Esophagus muscularis mucosa (tissue), 4 donors: ENCODE measurements around the gene CRABP2. TPM values are rescaled to one million over a fixed set of nuclear protein-coding genes. Genes with fewer than 3 reads are reported as not detected.

Experiments used
- DNase-seq: peaks from one replicate; pipeline ENCODE4 v3.0.0-alpha.2; 2017; ENCODE audit errors: extremely low spot score
- H3K27ac ChIP-seq, 4 donors: fragments of 200-600 bp; sonication (generic); replicated peaks in 1 of 4; 1 replicate in 3 of 4; 2 replicates in 1 of 4; pipeline ENCODE4 v1.5.1; 2016 to 2019; ENCODE audit warnings: mild to moderate bottlenecking in 1 of 4
- H3K27me3 ChIP-seq, 4 donors: fragments of 200-600 bp; sonication (generic); one replicate each; pipeline versions ENCODE4 v1.5.1 to v1.6.0; 2016 to 2019
- H3K36me3 ChIP-seq, 4 donors: fragments of 200-600 bp; sonication (generic); one replicate each; pipeline ENCODE4 v1.5.1; 2016 to 2019
- H3K4me1 ChIP-seq, 4 donors: fragments of 200-600 bp; sonication (generic); one replicate each; pipeline ENCODE4 v1.5.1; 2016 to 2019
- H3K4me3 ChIP-seq, 4 donors: fragments of 200-600 bp; sonication (generic); 1 replicate in 2 of 4; 2 replicates in 2 of 4; pipeline ENCODE4 v1.5.1; 2016 to 2019; ENCODE audit warnings: mild to moderate bottlenecking in 4 of 4, moderate library complexity in 1 of 4
- H3K9me3 ChIP-seq, 4 donors: fragments of 200-600 bp; sonication (generic); 1 replicate in 3 of 4; 2 replicates in 1 of 4; pipeline ENCODE4 v1.5.1; 2016 to 2019
- CTCF ChIP-seq, 3 experiments: fragments of 200-600 bp in 2 of 3; fragments of 450-650 bp in 1 of 3; sonication (generic) in 2 of 3; IDR thresholded peaks; one replicate each; pipeline ENCODE4 v1.5.1; 2017 to 2019; ENCODE audit warnings: antibody characterized with exemption in 3 of 3, mild to moderate bottlenecking in 2 of 3, moderate library complexity in 1 of 3
- EP300 ChIP-seq: sonication (generic); formaldehyde crosslinking; IDR thresholded peaks from one replicate; pipeline ENCODE4 v1.6.1; 2017; ENCODE audit warnings: antibody characterized with exemption
- POLR2A ChIP-seq: fragments of 450-650 bp; IDR thresholded peaks from one replicate; pipeline ENCODE4 v1.6.1; 2017; ENCODE audit warnings: antibody characterized with exemption, moderate library complexity, mild to moderate bottlenecking, low read depth
- POLR2AphosphoS5 ChIP-seq, 2 donors: sonication (generic); formaldehyde crosslinking; IDR thresholded peaks; one replicate each; pipeline ENCODE4 v1.6.1; 2017; ENCODE audit warnings: antibody characterized with exemption in 2 of 2
- WGBS: methylation state at CpG from one replicate; pipeline ENCODE4 v1.1.5; 2018; 5-methylcytosine and 5-hydroxymethylcytosine counted together
- intact Hi-C: fragments of 100-400 bp; cut with DNase I; formaldehyde crosslinking; loops from one replicate; pipeline ENCODE4 v1.15.1; 2023
- total RNA-seq, 4 donors: library from RNA; depleted of rRNA; stranded (reverse); fragments of >200 nt; gene quantifications; one replicate each; pipeline versions ENCODE4 v1.1.0 to v1.2.1, GENCODE V29; 2016

Gene CRABP2
- total RNA-seq, 4 donors from 2014 or later, result 1.2 to 6.4 (median 2.7) TPM

GRCh38 chr1:156748670-156749418 lies 43.5 kb upstream of the CRABP2 start:
- Histone ChIP-seq H3K27ac (peak overlapping the region; percentile 93 to 99 (median 98)), H3K9me3 (no peaks in the 10 kb centered on the region), H3K27me3 (no peaks in the 10 kb centered on the region), H3K4me3 (peak overlapping the region; percentile 87 to 100 (median 93)), H3K36me3 (peaks cover 3 to 14% (median 13%) of the 10 kb centered on the region in 4 donors), H3K4me1 (peaks cover 56 to 76% (median 74%) of the 10 kb centered on the region in 4 donors)
- intact Hi-C loops, result no loop called here
- TF ChIP-seq POLR2A (no peak), POLR2AphosphoS5 (IDR thresholded peaks at IDR 0.05) (peak; percentile 42 to 67)
- DNase-seq, result no peak
- 6% methylated on average over 9 of the region's 9 CpGs for WGBS

DNA sequence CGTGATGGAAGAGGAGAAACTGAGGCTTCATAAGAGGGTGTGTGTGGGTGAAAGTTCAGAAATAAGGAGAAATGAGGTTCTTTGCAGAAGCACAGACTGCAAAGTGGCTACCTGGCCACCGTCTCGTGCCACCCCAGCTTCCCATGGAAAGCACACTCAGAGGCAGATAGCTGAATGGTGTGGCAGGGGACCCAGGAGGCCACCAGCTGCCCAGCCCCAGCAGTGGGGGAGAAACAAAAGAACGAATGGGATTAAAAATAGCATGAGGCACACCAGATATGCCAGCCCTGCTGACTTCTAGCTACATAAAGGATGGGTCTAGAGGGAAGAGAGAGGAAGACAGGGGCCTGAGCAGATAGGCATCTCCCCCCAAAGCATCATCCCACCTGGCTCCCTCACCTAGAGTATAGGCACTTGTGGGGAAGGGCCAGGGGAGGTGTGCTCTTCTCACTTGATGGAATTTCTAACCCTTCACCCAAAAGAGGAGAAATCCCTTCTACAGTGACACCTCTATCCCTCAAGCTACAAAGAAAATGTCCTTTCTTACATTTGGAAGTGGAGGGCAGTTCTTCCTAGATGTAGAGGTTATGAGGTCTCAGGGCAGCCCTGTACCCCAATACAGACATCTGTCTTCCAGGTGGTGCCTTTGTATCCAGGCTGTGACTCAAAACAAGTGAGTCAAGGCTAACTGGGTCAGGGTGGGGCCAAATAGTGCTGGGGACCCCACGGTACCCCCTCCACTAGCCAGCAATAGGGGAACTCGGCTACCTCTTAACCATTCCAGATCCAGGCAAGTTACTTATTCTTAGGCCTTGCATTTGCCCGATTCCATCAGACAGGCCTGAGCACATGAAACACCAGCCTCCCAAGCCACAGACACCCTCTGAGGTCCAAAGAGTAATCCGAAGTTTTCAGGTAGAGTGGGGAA lies 42.6 kb upstream of the CRABP2 start:
- peak overlapping the region; percentile 87 to 100 (median 93) for H3K4me3 ChIP-seq
- H3K4me1 ChIP-seq, result peaks cover 54 to 72% (median 67%) of the 10 kb centered on the region in 4 donors

DNA sequence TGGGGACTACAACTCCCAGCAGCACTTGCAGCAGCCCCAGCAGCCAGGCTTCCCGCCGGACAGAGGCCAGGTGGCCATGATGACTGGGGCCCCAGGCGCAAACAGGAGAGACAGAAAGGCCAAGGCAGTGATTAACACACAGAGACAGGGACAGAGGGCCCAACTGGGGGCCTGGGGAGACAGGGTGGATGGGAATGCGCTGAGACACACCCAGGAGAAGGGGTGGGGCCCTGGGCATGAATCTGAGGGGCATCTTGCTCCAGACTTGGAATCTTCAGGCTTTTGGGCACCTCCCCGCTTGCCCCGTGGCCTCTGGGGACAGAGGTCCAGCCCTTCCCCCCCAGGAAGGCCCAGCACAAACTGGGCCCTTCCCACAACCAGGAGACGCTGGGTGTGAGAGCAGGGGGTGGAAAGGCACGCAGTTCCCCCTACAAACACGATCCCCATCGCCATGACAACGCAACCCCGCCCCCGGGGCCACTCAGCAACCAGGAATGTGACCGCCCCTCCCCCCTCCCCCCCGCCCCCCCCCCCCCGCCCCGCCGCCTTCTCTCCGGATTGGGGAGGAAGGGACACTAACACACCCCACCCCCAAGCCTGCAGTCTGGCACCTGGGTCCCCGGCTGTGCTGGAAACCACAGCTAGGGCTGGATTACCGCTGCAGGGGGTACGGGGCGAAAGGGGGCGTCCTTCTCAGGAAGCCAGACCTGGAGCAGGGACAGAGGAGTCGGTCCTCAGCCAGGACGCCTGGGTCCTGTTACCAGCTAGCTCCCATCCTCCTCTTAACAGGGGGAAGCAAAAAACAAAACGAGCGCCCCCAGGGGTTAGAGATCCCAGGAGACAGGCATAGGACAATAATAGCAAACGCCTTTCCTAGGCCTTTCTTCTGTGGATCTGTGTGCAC lies 41.6 kb upstream of the CRABP2 start:
- WGBS, result 2% methylated on average over 19 of the region's 29 CpGs
- Histone ChIP-seq H3K9me3 (no peaks in the 10 kb centered on the region), H3K27ac (peak overlapping the region; percentile 93 to 99 (median 98)), H3K27me3 (no peaks in the 10 kb centered on the region), H3K4me1 (peaks cover 49 to 63% (median 59%) of the 10 kb centered on the region in 4 donors), H3K4me3 (peak overlapping the region; percentile 87 to 100 (median 93)), H3K36me3 (peaks cover 14 to 33% (median 31%) of the 10 kb centered on the region in 4 donors)
- intact Hi-C loops, result no loop called here
- peak; percentile 99 for DNase-seq
- no peak for TF ChIP-seq EP300
- peak in 2 of 3 experiments; percentile 9 to 10 for TF ChIP-seq CTCF (IDR thresholded peaks at IDR 0.05)
- peak; percentile 69 to 84 for TF ChIP-seq POLR2AphosphoS5 (IDR thresholded peaks at IDR 0.05)
- TF ChIP-seq POLR2A, result peak; percentile 64

More for the DNA sequence above, 42.6 kb upstream of the CRABP2 start:
- DNase-seq, result no peak
- Histone ChIP-seq H3K27ac (peak overlapping the region; percentile 93 to 99 (median 98)), H3K36me3 (peaks cover 11 to 23% (median 21%) of the 10 kb centered on the region in 4 donors), H3K9me3 (no peaks in the 10 kb centered on the region), H3K27me3 (no peaks in the 10 kb centered on the region)
- WGBS, result 7% methylated on average over 8 of the region's 8 CpGs
- TF ChIP-seq POLR2AphosphoS5 (IDR thresholded peaks at IDR 0.05) (peak in 1 of 2 donors; percentile 3), POLR2A (no peak)
- intact Hi-C loops, result no loop called here

DNA sequence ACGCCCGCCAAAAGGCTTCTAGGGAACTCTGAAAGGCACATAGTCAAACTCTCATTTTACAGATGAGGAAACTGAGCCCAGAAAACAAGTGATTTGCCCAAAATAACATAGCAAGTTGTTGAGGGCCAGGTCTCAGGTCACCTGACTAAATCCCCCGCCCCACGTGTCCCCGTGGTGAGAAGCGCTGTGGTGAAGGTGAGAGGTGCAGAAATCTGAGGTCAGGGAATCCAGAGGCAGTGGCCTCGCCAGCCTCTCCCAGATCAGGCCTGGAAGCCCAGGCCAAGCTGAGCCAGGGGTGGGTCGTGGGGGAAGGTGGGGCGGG lies 41.0 kb upstream of the CRABP2 start:
- Histone ChIP-seq H3K27me3 (no peaks in the 10 kb centered on the region), H3K4me1 (peaks cover 53 to 69% (median 65%) of the 10 kb centered on the region in 4 donors), H3K36me3 (peaks cover 14 to 36% (median 31%) of the 10 kb centered on the region in 4 donors), H3K27ac (peak overlapping the region; percentile 93 to 99 (median 98)), H3K9me3 (no peaks in the 10 kb centered on the region), H3K4me3 (peak overlapping the region; percentile 87 to 100 (median 93))
- no peak for DNase-seq
- 56% methylated on average over 6 of the region's 9 CpGs for WGBS
- intact Hi-C loops, result no loop called here
- TF ChIP-seq POLR2AphosphoS5 (IDR thresholded peaks at IDR 0.05) (no peak), POLR2A (no peak)

GRCh38 chr1:156745881-156746280 lies 40.5 kb upstream of the CRABP2 start:
- Histone ChIP-seq H3K36me3 (peaks cover 14 to 36% (median 31%) of the 10 kb centered on the region in 4 donors), H3K4me3 (peak overlapping the region; percentile 87 to 100 (median 93)), H3K9me3 (no peaks in the 10 kb centered on the region), H3K27me3 (no peaks in the 10 kb centered on the region), H3K27ac (peak overlapping the region; percentile 93 to 99 (median 98)), H3K4me1 (peaks cover 54 to 71% (median 67%) of the 10 kb centered on the region in 4 donors)
- intact Hi-C loops, result no loop called here
- TF ChIP-seq EP300 (no peak), CTCF (IDR thresholded peaks at IDR 0.05) (no peak), POLR2AphosphoS5 (IDR thresholded peaks at IDR 0.05) (no peak), POLR2A (no peak)
- DNase-seq, result no peak
- 58% methylated on average over 3 of the region's 3 CpGs for WGBS
